ENCODE results near the gene UGT2B7. TPM values are rescaled to one million over a fixed set of nuclear protein-coding genes. Genes with fewer than 3 reads are reported as not detected.

UGT2B7 gene
- total RNA-seq, 1 experiment from 2014 or later, result not detected

GRCh38 chr4:69056921-69057550 lies 39.2 kb upstream of the UGT2B7 start:
- H3K4me1 ChIP-seq (ENCODE audit: control insufficient read depth, insufficient read depth, low read length), result no peaks in the 10 kb centered on the region
- no peaks in the 10 kb centered on the region for H3K9me3 ChIP-seq (ENCODE audit: control insufficient read depth, insufficient read depth, low read depth, low read length)
- in situ Hi-C loops (cut with HindIII; ENCODE audit: low pct_unique_long_range_greater_than_20kb, low sequenced_read_pairs), result no loop called here
- ChIA-PET CTCF (no interaction called here), POLR2A (no interaction called here)
- intact Hi-C loops (cut with micrococcal nuclease; ENCODE audit: unreplicated experiment), result no loop called here
- DNase-seq (ENCODE audit: low read depth, low spot score), result no peak
- no peaks in the 10 kb centered on the region for H3K27me3 ChIP-seq (ENCODE audit: control insufficient read depth, insufficient read depth, low read length)
- no peak overlapping the region for H3K27ac ChIP-seq (ENCODE audit: low read length)
- no peak overlapping the region for H3K4me3 ChIP-seq (ENCODE audit: low read depth in 2 of 2, low read length in 2 of 2)
- no TSS peak for BruUV-seq (replicated peaks)
- no peaks in the 10 kb centered on the region for H3K36me3 ChIP-seq (ENCODE audit: control insufficient read depth, insufficient read depth, low read length)
- ATAC-seq, result no peak
- TF ChIP-seq SIN3A (IDR thresholded peaks at IDR 0.05; ENCODE audit: borderline replicate concordance, insufficient read depth, low read depth, low read length) (no peak), REST (IDR thresholded peaks at IDR 0.05; ENCODE audit: insufficient read depth in 1 of 2, low read depth in 2 of 2, low read length in 1 of 2) (no peak), TCF7L2 (IDR thresholded peaks at IDR 0.05; ENCODE audit: low read depth, low read length) (no peak), POLR2AphosphoS5 (IDR thresholded peaks at IDR 0.05; ENCODE audit: low read depth, low read length) (no peak)
- TF ChIP-seq, protein P1, sequence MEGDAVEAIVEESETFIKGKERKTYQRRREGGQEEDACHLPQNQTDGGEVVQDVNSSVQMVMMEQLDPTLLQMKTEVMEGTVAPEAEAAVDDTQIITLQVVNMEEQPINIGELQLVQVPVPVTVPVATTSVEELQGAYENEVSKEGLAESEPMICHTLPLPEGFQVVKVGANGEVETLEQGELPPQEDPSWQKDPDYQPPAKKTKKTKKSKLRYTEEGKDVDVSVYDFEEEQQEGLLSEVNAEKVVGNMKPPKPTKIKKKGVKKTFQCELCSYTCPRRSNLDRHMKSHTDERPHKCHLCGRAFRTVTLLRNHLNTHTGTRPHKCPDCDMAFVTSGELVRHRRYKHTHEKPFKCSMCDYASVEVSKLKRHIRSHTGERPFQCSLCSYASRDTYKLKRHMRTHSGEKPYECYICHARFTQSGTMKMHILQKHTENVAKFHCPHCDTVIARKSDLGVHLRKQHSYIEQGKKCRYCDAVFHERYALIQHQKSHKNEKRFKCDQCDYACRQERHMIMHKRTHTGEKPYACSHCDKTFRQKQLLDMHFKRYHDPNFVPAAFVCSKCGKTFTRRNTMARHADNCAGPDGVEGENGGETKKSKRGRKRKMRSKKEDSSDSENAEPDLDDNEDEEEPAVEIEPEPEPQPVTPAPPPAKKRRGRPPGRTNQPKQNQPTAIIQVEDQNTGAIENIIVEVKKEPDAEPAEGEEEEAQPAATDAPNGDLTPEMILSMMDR (IDR thresholded peaks at IDR 0.05), result no peak

GRCh38 chr4:69057620-69058409 lies 38.5 kb upstream of the UGT2B7 start:
- Histone ChIP-seq H3K36me3 (ENCODE audit: control insufficient read depth, insufficient read depth, low read length) (no peaks in the 10 kb centered on the region), H3K4me3 (ENCODE audit: low read depth in 2 of 2, low read length in 2 of 2) (no peak overlapping the region), H3K9me3 (ENCODE audit: control insufficient read depth, insufficient read depth, low read depth, low read length) (no peaks in the 10 kb centered on the region), H3K27ac (ENCODE audit: low read length) (no peak overlapping the region), H3K4me1 (ENCODE audit: control insufficient read depth, insufficient read depth, low read length) (no peaks in the 10 kb centered on the region), H3K27me3 (ENCODE audit: control insufficient read depth, insufficient read depth, low read length) (no peaks in the 10 kb centered on the region)
- ChIA-PET CTCF (no interaction called here), POLR2A (no interaction called here)
- ATAC-seq, result no peak
- in situ Hi-C loops (cut with HindIII; ENCODE audit: low pct_unique_long_range_greater_than_20kb, low sequenced_read_pairs) (no loop called here), intact Hi-C loops (cut with micrococcal nuclease; ENCODE audit: unreplicated experiment) (no loop called here)
- TF ChIP-seq SIN3A (IDR thresholded peaks at IDR 0.05; ENCODE audit: borderline replicate concordance, insufficient read depth, low read depth, low read length), result no peak
- TF ChIP-seq, protein P1 (IDR thresholded peaks at IDR 0.05), result no peak
- no peak for TF ChIP-seq TCF7L2 (IDR thresholded peaks at IDR 0.05; ENCODE audit: low read depth, low read length)
- TF ChIP-seq POLR2AphosphoS5 (IDR thresholded peaks at IDR 0.05; ENCODE audit: low read depth, low read length), result no peak
- TF ChIP-seq REST (IDR thresholded peaks at IDR 0.05; ENCODE audit: insufficient read depth in 1 of 2, low read depth in 2 of 2, low read length in 1 of 2), result no peak
- BruUV-seq (replicated peaks), result no TSS peak
- DNase-seq (ENCODE audit: low read depth, low spot score), result no peak
